ENCODE results near the gene CLIC3.

CLIC3 gene

DNA sequence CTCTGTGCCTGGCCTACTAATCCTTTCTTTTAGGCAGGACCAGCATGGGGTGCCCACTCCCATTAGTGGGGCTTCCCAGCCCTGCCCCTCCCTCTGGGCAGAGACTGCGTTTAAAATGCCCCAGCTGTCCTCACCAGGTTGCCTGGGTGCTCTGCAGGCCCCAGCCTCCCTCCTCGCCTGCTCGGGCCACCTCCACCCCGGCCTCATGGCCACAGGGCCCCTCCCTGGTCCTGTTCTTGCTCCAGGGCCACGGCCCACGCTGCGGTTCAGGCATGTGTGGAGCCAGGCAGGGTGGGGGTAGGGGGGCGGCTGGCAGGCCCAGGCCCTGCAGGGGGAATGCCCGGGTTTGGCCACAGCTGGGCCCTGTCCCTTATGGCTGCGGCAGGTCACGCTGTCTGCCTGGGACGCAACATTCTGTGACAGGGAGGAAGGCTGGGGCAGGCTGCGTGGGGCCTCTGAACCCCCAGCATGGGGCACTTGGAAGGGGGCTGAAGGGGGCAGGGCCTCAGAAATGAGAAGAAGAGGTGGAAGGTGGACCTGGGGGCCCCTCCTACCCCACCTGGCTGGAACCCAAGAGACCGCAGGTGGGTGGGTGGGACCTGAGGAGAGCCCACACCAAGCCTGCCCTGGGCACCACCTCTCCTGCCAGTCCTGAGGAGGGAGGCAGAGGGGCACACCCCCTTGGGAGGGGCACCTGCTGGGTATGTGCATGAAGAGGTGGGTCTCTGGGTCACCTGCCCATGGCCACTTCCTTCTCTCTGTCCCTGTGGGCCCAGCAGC, 44.6 kb downstream of the CLIC3 start, which contains the start of gene LCN12:
Gene LCN12, plus strand, starts transcription at position 733 of the 780 bp plus-strand sequence. CDS start 55 bp downstream, outside the sequence.
- DNase-seq = no peak

DNA sequence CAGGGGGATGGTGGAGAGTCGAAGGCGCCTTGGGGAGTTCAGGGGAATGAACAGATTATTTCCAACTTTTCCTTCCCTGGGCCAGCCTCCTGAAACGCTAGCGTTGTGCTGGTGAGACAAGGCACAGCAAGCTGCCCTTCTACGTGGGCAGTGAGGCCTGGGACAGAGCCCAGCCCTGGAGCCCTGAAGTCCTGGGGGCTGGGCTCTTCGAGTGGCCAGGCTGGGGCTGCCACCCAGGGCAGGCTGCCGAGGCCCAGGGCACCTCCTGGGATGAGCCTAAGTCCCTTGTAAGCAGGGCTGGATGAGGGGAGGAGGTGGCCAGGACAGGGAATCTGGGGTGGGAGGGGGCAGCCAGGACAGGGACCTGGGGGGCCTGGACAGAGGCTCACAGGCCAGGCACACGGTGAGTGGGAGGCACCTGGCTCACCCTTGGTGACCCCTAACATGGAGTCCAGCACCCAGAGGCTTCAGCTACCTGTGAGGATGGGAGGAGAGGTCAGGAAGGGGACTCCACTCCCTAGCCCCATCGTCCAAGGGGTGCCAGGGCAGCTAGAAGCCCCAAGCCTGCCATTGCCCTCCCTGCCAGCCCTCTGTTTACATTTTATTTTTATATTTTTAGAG, 45.6 kb downstream of the CLIC3 start:
- no peak for DNase-seq

DNA sequence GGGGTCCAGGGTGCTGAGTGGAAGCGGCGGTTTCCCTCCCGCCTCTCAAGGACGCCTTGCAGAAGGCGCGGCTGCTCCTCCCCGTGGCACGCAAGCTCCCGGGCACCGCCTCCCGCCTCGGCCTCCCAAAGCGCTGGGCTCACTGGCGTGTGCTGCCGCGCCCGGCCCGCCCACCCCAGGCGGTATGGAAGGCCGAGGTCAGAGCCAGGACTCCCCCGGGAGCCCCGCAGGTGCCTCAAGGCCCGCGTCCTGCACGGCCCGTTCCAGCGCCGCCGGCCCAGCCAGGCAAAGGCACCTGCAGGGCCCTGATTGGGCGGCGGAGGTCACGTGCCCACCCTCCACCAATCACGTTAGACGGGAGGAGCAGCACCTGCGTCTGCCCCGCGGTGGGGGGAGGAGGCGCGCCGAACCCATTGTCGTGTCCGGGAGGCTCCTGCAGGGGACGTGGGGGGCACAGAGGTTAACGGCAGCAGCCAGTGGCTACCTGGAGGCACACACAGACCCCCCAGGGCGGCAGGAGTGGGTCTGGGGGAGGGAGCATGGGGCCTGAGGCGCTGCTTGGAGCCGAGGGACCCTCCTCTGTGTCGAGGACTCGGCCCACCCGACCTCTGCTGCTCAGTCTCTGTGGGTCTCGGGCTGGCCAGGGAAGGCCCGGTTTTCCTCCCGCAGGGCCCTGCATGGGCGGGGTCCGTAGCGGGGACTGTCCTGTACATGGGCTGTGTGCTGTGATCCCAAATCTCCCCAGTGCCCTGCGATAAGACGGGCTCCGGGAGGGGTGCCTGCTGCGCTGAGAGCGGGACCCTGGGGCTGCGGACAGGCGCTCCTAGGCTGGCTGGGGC, 46.3 kb downstream of the CLIC3 start:
- DNase-seq = peak; percentile 89 to 95 (median 92)

DNA sequence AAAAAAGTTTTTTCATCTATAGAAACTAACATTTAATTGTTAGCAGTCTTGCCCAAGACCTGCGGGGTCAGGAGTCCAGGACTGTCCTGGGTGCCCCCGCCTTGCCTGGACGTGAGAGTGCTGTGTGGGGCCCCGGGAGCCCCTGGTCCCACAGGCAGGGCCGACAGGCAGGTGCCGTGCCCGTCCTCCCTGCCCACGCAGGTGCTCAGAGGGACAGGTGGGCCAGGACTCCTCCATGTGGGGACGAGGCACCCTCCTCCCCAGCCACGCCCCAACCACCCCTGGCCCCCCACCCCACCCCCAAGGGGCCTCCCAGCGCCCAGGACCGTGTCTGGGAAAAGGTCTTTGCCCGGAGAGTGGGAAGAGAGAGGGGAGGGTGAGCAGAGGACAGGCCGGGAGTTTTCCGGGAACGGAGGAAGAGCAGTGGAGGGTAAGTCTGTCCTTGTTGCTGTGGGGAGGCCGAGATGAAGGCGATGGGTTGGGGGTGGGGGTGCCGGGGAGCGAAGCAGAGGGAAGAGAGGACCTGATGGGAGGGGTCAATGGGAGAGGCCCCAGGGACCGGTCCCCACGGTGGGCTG, 47.0 kb downstream of the CLIC3 start:
- no peak for DNase-seq

DNA sequence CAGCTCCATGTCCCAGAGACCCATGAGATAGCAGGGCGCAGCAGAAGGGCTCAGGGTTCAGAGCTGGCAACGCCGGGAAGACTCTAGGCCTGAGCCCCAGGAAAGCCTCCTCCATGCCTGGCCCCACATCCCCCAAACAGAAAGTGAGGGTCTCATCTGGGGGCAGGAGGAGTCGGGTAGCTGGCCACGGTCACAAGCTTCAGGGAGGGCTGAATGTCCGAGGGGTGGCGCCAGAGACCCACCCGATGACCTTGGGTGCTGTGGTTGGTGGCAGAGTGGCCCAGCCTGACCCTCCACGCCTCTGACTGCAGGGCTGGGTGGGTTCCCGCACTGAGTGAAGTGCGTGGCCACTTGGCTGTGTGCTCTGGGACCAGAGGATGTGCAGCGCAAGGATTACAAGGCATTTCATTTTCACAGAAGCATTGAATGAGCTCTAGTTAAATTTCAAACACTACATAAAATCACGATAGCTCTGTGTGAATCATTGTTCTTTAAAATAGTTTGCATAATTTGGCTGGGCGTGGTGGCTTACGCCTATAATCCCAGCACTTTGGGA, 48.3 kb downstream of the CLIC3 start:
- peak; percentile 45 to 77 (median 51) for DNase-seq

DNA sequence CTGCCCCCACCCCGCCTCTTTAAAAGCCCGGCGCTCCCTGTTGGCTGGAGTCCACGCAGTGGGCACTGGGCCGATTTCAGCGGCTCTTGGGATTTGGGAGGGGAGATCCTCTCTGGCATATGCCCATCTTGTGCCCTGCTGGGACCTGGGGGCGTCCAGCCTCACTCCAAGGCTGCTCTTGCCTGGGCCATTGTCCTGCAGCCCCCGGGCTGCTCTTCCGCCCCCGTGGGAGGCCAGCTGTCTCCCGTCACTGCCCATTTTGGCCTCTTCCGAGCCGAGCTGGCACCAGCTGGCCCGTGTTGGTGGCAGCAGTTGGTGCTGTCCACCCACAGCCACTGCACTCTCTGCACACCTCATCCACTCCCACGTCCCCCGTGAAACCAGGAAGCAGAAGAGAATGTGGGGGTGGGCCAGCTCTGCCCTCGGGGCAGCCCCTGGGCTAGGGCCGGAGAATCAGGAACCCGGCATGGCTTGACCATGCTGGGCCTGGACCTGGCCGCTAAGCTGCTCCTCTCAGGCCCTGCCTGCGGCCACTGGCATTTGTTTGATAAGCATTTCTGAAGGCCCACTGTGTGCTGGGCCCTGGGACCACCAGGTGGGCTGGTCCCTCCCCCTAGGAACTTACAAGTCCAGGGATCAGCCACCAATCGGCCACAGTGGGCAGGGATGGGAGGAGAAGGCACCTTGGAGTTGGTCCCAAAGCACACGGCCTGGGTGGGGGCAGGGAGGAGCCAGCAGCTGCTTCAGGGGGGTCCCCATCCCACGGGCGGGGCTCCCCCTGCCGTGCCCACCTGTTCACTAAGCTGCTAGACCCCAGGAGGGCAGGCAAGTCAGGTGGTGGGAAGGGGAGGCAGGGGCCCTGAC, 49.1 kb downstream of the CLIC3 start:
- DNase-seq = peak in 3 of 4 experiments; percentile 34 to 64 (median 40)

DNA sequence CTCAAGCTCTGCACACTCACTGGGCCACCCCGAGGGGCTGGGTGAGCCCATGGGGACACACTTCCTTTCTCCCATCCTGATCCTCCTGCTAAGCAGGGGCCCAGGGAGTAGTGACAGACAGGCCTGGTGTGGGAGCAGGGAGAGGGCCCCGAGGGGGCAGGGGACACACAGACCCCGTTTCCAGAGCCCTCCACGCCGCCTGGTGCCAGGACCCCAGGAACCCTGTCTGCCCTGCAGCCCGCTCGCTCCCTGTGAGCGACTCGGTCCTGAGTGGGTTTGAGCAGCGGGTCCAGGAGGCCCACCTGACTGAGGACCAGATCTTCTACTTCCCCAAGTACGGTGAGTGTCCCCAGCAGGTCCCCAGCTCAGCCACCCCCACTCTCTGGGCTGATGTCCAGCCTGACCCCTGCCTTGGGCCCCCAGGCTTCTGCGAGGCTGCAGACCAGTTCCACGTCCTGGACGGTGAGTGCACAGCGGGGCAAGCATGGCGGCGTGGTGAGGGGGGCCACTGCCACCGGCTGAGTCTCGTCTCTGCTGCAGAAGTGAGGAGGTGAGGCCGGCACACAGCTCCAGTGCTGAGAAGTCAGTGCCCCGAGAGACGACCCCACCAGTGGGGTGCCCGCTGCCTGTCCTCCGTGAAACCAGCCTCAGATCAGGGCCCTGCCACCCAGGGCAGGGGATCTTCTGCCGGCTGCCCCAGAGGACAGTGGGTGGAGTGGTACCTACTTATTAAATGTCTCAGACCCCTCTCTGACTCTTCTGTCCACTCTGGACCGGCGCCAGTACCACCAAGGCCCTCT, 49.9 kb downstream of the CLIC3 start:
- DNase-seq = no peak

DNA sequence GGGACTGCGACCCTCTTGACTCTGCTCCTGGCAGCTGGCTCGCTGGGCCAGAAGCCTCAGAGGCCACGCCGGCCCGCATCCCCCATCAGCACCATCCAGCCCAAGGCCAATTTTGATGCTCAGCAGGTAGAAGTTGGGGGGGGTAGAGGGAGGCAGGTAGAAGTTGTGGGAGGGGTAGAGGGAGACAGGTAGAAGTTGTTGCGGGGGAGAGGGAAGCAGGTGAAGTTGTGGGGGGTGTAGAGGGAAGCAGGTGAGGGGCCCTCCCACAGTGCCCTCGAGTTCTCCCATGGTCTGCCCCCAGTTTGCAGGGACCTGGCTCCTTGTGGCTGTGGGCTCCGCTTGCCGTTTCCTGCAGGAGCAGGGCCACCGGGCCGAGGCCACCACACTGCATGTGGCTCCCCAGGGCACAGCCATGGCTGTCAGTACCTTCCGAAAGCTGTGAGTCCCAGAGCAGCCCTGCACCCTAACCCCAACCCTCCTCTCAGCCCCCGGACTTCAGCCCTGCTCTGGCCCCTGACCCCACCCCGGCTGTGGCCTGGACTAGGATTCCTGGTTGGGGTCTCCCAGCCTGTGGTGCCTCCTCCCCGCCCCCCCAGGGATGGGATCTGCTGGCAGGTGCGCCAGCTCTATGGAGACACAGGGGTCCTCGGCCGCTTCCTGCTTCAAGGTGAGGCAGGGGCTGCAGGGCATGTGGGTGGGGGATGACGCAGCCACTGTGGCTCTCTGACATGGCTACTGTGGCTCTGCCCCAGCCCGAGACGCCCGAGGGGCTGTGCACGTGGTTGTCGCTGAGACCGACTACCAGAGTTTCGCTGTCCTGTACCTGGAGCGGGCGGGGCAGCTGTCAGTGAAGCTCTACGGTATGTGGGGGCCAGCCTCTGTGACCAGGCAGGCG, 50.8 kb downstream of the CLIC3 start:
- DNase-seq = no peak
